Psoas muscle (tissue), 8 donors: ENCODE data around the gene DCPS. TPM values are rescaled to one million over a fixed set of nuclear protein-coding genes. Genes with fewer than 3 reads are reported as not detected.

ENCODE experiments used
- ATAC-seq, 4 donors: fragments of 200-7000 bp; cut with Tn5 transposase; one replicate each; pipeline ENCODE4 v1.9.1; 2020; ENCODE audit warnings: moderate library complexity in 3 of 4, mild to moderate bottlenecking in 2 of 4
- DNase-seq, 2 donors: peaks; one replicate each; pipeline ENCODE4 v3.0.0-alpha.2; 2020
- H3K27ac ChIP-seq: fragments of 200-600 bp; one replicate; pipeline ENCODE4 v1.8.0; 2022
- H3K27me3 ChIP-seq, 3 donors: fragments of 200-600 bp in 1 of 3; one replicate each; pipeline versions ENCODE4 v1.6.1 to v1.8.0; 2013 to 2022; ENCODE audit warnings: low read length in 2 of 3, mild to moderate bottlenecking in 2 of 3, moderate library complexity in 1 of 3; ENCODE audit not compliant: insufficient read depth in 3 of 3
- H3K36me3 ChIP-seq, 2 donors: fragments of 200-600 bp in 1 of 2; one replicate each; pipeline versions ENCODE4 v1.6.1 to v1.8.0; 2013 to 2022; ENCODE audit warnings: low read depth in 1 of 2, mild to moderate bottlenecking in 1 of 2, moderate library complexity in 1 of 2; ENCODE audit not compliant: insufficient read depth in 1 of 2
- H3K4me1 ChIP-seq: fragments of 200-600 bp; one replicate; pipeline ENCODE4 v1.8.0; 2022
- H3K4me3 ChIP-seq: fragments of 200-600 bp; one replicate; pipeline ENCODE4 v1.8.0; 2022; ENCODE audit warnings: mild to moderate bottlenecking
- H3K9me3 ChIP-seq: fragments of 200-600 bp; one replicate; pipeline ENCODE4 v1.8.0; 2022
- WGBS, 3 donors: extraction: QIAGEN DNeasy Blood & Tissue Kit; methylation state at CpG; one replicate each; pipeline versions ENCODE4 v1.1.6 to v1.1.7; 2013; 5-methylcytosine and 5-hydroxymethylcytosine counted together
- intact Hi-C, 2 donors: fragments of 100-400 bp; cut with DNase I; formaldehyde crosslinking; loops; one replicate each; pipeline versions ENCODE4 v1.11.0 to v1.14.2; 2022
- polyA plus RNA-seq, 3 donors: library from polyadenylated mRNA; stranded (reverse); fragments of 200-250 nt; gene quantifications; one replicate each; pipeline ENCODE4 v1.2.3, GENCODE V29; 2013
- total RNA-seq, 4 donors: library from RNA; stranded (reverse); fragmentation: NEBNext Ultra II Directional in 2 of 4; extraction: Animal tissue kit (Norgen Biotek cat#: 25700) in 2 of 4; gene quantifications; one replicate each; pipeline versions ENCODE4 v1.2.1 to v1.2.4, GENCODE V29; 2021 to 2023
- TF ChIP-seq, protein P1 (sequence below): fragments of 200-600 bp; IDR thresholded peaks from one replicate; pipeline ENCODE4 v1.8.0; 2022; ENCODE audit warnings: antibody characterized with exemption
- donor health status: healthy with polysubstance abuse.
- donor health status: DM: no; HTN: no; CAD: no; lungs with moderate emphysema.
- donor health status: Bipolar disorder and iron deficiency.
- donor health status: healthy.
- donor health status: DM: yes; HTN: yes; CAD: no.
- donor health status: DM: no; HTN: no; CAD: no.
- donor health status: DM: no; HTN: no; CAD: no.
- donor health status: DM: yes; HTN: yes; CAD: no.

DCPS gene
- total and polyA plus RNA-seq, 7 donors = 11.8 to 20.5 (median 14.3) TPM

DNA sequence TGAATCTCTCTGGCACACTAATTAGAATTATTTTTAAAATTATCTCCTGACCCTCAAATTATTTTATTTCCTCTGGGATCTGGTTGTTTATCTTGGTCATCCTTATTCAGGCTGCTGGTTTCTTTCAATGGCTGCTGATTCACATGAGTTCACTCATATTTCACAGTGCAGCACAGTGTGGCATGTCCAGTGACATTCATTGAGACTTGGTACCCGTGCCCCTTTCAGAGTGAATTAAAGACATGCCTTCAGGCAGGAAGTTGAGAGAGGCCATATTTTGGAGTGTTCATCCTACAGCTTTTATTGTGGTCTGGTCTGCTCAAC is 13.5 kb downstream of the DCPS start:
- Histone ChIP-seq H3K4me3 (peak overlapping the region; percentile 14), H3K4me1 (peaks cover 22% of the 10 kb centered on the region), H3K9me3 (no peaks in the 10 kb centered on the region), H3K27ac (peak overlapping the region; percentile 77), H3K27me3 (no peaks in the 10 kb centered on the region), H3K36me3 (peaks cover 2 to 16% of the 10 kb centered on the region in 2 donors)
- TF ChIP-seq, protein P1, sequence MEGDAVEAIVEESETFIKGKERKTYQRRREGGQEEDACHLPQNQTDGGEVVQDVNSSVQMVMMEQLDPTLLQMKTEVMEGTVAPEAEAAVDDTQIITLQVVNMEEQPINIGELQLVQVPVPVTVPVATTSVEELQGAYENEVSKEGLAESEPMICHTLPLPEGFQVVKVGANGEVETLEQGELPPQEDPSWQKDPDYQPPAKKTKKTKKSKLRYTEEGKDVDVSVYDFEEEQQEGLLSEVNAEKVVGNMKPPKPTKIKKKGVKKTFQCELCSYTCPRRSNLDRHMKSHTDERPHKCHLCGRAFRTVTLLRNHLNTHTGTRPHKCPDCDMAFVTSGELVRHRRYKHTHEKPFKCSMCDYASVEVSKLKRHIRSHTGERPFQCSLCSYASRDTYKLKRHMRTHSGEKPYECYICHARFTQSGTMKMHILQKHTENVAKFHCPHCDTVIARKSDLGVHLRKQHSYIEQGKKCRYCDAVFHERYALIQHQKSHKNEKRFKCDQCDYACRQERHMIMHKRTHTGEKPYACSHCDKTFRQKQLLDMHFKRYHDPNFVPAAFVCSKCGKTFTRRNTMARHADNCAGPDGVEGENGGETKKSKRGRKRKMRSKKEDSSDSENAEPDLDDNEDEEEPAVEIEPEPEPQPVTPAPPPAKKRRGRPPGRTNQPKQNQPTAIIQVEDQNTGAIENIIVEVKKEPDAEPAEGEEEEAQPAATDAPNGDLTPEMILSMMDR = no peak
- ATAC-seq (no peak), DNase-seq (no peak)
- 48 to 69% (median 58%) methylated on average over 1 of the region's 1 CpG for WGBS, 3 donors
- intact Hi-C loops = loop anchor here (5.0 to 10.0 kb wide), 2 partner anchors 35 to 47 kb away; no protein-coding TSS in a partner anchor

DNA sequence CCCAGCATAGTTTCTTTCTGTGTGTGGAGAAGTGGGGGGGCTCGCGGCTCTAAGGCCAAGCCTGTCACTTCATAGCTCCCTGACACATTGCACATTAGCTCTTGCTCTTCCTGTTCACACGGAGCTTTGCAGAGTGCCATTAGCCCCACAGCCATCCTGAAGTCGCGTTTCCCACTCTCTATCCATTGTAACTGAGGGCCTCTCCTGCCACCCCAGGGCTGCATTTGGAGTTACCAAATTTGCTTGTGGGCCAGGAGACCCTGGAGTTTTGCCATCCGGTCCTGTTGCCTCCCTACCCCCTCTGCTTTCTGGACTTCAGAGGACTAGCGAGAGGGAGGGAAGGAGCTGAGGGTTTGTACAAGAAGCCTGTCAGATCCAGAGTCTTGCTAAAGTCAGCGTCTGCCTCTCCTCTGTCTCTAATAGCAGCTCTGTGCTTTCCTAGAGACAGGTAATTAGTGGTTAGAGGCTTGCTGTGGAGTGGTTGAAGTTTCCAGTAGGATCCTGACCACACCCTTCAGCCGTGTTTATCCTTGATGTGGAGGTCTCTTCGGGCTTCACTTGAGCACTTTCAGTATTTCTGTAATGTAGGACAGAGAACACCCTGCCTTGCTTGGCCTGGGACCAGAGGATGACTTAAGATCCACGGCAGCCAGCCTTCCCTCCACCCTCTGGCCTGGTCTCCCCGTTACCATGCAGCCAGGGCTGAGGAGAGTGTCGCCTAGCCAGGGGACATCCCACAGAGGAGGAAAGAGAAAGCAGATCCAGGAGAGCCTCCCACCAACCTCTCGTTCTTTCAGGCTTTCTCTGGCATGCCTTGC is 14.1 kb downstream of the DCPS start:
- H3K4me1 ChIP-seq = peaks cover 22% of the 10 kb centered on the region
- TF ChIP-seq, protein P1 = no peak
- peak overlapping the region; percentile 14 for H3K4me3 ChIP-seq
- peaks cover 2 to 16% of the 10 kb centered on the region in 2 donors for H3K36me3 ChIP-seq
- WGBS, 3 donors = 18 to 25% (median 22%) methylated on average over 14 of the region's 14 CpGs
- ATAC-seq = peak; percentile 86 to 96 (median 92)
- no peaks in the 10 kb centered on the region for H3K9me3 ChIP-seq
- H3K27ac ChIP-seq = peak overlapping the region; percentile 77
- intact Hi-C loops = loop anchor here (5.0 to 10.0 kb wide), 2 partner anchors 34 to 47 kb away; no protein-coding TSS in a partner anchor
- H3K27me3 ChIP-seq = no peaks in the 10 kb centered on the region
- peak; percentile 78 to 89 for DNase-seq

DNA sequence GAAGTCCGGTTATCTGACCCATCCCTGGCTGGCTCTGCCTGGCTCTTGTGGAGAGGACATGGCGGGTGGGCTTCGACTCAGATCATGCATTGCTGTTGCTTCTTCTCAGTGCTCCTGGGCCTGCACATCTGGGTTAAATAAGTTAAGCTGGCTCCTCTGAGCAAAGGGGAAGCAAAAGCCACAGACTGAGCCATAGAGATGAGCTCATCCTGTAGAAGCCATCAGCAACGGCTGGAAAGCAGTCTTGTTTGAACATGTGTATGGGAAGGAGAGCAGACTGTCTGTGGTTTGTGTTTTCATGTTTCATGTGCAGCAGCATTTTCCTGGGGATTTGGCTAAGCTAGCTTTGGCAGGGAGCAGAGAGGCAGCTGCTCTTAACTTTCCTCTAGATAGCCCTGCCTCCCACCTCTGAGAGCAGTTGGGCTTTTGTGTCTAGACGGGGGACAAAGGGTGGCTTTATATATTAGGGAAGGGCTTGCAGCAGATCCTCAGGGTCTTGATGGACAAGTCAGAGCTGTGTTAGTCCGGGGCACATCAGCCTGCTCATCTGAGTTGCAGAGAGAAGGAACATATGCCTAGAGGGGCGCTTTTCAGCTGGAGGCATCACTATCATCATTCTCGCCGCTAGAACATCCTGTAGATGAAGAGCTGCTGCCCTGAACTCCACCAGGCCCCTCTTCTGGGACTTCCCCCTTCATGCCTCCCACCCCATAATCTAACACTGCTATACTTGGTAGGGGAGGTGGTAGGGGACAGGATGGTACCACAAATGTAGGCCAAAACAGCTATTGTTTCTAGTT is 14.9 kb downstream of the DCPS start:
- TF ChIP-seq, protein P1 = no peak
- Histone ChIP-seq H3K27me3 (no peaks in the 10 kb centered on the region), H3K4me3 (peak overlapping the region; percentile 14), H3K36me3 (peaks cover 2 to 13% of the 10 kb centered on the region in 2 donors), H3K27ac (peak overlapping the region; percentile 77), H3K4me1 (peaks cover 22% of the 10 kb centered on the region), H3K9me3 (no peaks in the 10 kb centered on the region)
- intact Hi-C loops = loop anchor here (5.0 to 10.0 kb wide), 2 partner anchors 34 to 46 kb away; no protein-coding TSS in a partner anchor
- ATAC-seq (peak; percentile 57 to 85 (median 69)), DNase-seq (no peak)
- WGBS, 3 donors = 23 to 39% (median 32%) methylated on average over 9 of the region's 9 CpGs

DNA sequence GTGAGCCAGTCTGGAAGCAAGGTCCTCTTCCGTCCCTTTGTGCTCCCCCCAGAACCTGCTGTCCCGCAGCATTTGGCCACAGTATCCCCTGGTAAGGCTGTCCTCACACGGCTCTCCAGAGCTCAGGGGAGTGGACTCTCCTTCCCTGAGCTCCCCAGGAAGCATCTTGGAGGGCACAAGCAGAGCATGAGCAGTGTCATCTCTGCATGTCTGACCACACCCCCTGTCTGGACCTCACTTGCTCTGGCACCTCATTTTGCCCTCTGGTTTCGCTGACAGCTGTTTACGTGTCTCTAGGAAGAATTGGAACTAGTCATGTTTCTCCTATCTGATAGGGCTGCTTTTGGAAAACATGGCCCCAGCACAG is 15.5 kb downstream of the DCPS start:
- intact Hi-C loops = loop anchor here (5.0 to 10.0 kb wide), 2 partner anchors 33 to 45 kb away; no protein-coding TSS in a partner anchor
- TF ChIP-seq, protein P1 = no peak
- DNase-seq (no peak), ATAC-seq (no peak)
- H3K27ac ChIP-seq = peak overlapping the region; percentile 77
- WGBS, 3 donors = 47 to 52% (median 48%) methylated on average over 5 of the region's 5 CpGs
- peaks cover 0 to 8% of the 10 kb centered on the region in 2 donors for H3K36me3 ChIP-seq
- H3K27me3 ChIP-seq = no peaks in the 10 kb centered on the region
- no peak overlapping the region for H3K4me3 ChIP-seq
- H3K9me3 ChIP-seq = no peaks in the 10 kb centered on the region
- peaks cover 22% of the 10 kb centered on the region for H3K4me1 ChIP-seq
